Measurements from ENCODE around the gene STAM2. TPM values are rescaled to one million over a fixed set of nuclear protein-coding genes. Genes with fewer than 3 reads are reported as not detected.
"Not testable (repeated sequence)": the region's sequence is repeated elsewhere in the genome, so short reads cannot be mapped to it uniquely, and the experiment has no call there.

The STAM2 gene
- total RNA-seq, 1 experiment from 2014 or later, result 21.0 TPM

DNA sequence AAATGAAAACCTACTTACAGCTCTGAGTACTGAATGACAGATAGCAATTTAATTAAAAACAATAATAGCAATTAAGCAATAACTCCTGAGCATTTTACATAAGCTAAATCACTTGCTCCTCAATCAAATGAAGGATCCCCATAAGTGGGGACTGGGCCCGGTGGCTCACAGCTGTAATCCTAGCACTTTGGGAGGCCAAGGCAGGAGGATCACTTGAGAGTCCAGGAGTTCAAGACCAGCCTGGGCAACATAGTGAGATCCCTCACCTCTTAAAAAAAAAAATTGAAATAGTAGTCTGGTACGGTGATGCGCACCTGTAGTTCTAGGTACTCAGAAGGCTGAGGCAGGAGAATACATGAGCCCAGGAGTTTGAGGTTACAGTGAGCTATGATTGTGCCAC is 13.4 kb downstream of the STAM2 start:
- H3K27ac ChIP-seq (ENCODE audit: low read length), result no peak overlapping the region
- no peak for DNase-seq
- no peaks in the 10 kb centered on the region for H3F3A ChIP-seq (ENCODE audit: low read length, unreplicated experiment)
- H3K4me2 ChIP-seq (ENCODE audit: low read length), result no peak overlapping the region
- H3K4me3 ChIP-seq (ENCODE audit: low read length), result no peak overlapping the region
- no peaks in the 10 kb centered on the region for H3K27me3 ChIP-seq (ENCODE audit: low read length)
- H3K79me2 ChIP-seq (ENCODE audit: low read length), result peaks cover 54% of the 10 kb centered on the region
- no peaks in the 10 kb centered on the region for H3K9me2 ChIP-seq (replicated peaks; ENCODE audit: low read length)
- no peaks in the 10 kb centered on the region for H3K36me3 ChIP-seq (ENCODE audit: low read depth, low read length)
- no peak for TF ChIP-seq EZH2 (IDR thresholded peaks at IDR 0.05; ENCODE audit: low read length, unreplicated experiment)
- TF ChIP-seq EZH2phosphoT487 (IDR thresholded peaks at IDR 0.05; ENCODE audit: borderline replicate concordance, low read length), result no peak
- TF ChIP-seq, protein P1, sequence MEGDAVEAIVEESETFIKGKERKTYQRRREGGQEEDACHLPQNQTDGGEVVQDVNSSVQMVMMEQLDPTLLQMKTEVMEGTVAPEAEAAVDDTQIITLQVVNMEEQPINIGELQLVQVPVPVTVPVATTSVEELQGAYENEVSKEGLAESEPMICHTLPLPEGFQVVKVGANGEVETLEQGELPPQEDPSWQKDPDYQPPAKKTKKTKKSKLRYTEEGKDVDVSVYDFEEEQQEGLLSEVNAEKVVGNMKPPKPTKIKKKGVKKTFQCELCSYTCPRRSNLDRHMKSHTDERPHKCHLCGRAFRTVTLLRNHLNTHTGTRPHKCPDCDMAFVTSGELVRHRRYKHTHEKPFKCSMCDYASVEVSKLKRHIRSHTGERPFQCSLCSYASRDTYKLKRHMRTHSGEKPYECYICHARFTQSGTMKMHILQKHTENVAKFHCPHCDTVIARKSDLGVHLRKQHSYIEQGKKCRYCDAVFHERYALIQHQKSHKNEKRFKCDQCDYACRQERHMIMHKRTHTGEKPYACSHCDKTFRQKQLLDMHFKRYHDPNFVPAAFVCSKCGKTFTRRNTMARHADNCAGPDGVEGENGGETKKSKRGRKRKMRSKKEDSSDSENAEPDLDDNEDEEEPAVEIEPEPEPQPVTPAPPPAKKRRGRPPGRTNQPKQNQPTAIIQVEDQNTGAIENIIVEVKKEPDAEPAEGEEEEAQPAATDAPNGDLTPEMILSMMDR (conservative IDR thresholded peaks at IDR 0.05; ENCODE audit: low read depth, low read length), result no peak
- no peak overlapping the region for H3K9ac ChIP-seq (ENCODE audit: low read length)
- intact Hi-C loops (cut with micrococcal nuclease), result no loop called here
- BruUV-seq (replicated peaks), result no TSS peak
- 0 out of 2 replicates have a peak, but pooled peaks cover 5% of the 10 kb centered on the region for H4K20me1 ChIP-seq (ENCODE audit: low read length)
- no peak for ATAC-seq
- H3K4me1 ChIP-seq (ENCODE audit: insufficient read depth, low read length), result peaks cover 8% of the 10 kb centered on the region; the same call in 1 of the 2 replicates
- CTCF ChIA-PET, result no interaction called here
- no peak overlapping the region for H2AFZ ChIP-seq (ENCODE audit: low read length)
- H3K9me3 ChIP-seq (ENCODE audit: low read length), result no peaks in the 10 kb centered on the region
- POLR2A ChIA-PET (ENCODE audit: unreplicated experiment), result no interaction called here

DNA sequence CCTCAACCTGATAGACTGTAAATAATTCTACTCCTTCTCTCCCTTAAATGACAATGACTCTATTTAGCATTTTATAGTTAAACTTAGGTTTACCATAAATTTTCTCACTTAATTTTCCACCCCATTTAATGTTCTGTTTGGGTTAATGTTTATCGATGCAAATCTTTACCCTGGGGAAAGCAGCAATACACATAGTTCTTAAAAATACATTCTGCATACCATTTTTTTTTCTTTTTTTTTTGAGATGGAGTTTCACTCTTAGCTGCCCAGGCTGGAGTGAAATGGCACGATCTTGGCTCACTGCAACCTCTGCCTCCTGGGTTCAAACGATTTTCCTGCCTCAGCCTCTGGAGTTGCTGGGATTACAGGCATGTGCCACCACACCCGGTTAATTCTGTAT is 14.0 kb downstream of the STAM2 start:
- DNase-seq, result no peak
- Histone ChIP-seq H3K79me2 (ENCODE audit: low read length) (peaks cover 54% of the 10 kb centered on the region), H4K20me1 (ENCODE audit: low read length) (0 out of 2 replicates have a peak, but pooled peaks cover 5% of the 10 kb centered on the region), H3K27me3 (ENCODE audit: low read length) (no peaks in the 10 kb centered on the region), H3K36me3 (ENCODE audit: low read depth, low read length) (no peaks in the 10 kb centered on the region), H3K9me2 (replicated peaks; ENCODE audit: low read length) (no peaks in the 10 kb centered on the region), H3K4me3 (ENCODE audit: low read length) (no peak overlapping the region), H2AFZ (ENCODE audit: low read length) (no peak overlapping the region), H3K9ac (ENCODE audit: low read length) (no peak overlapping the region), H3K4me2 (ENCODE audit: low read length) (no peak overlapping the region), H3F3A (ENCODE audit: low read length, unreplicated experiment) (no peaks in the 10 kb centered on the region), H3K4me1 (ENCODE audit: insufficient read depth, low read length) (peaks cover 2% of the 10 kb centered on the region; the same call in 1 of the 2 replicates), H3K9me3 (ENCODE audit: low read length) (no peaks in the 10 kb centered on the region), H3K27ac (ENCODE audit: low read length) (no peak overlapping the region)
- no peak for TF ChIP-seq EZH2 (IDR thresholded peaks at IDR 0.05; ENCODE audit: low read length, unreplicated experiment)
- TF ChIP-seq, protein P1 (conservative IDR thresholded peaks at IDR 0.05; ENCODE audit: low read depth, low read length), result no peak
- no peak for TF ChIP-seq EZH2phosphoT487 (IDR thresholded peaks at IDR 0.05; ENCODE audit: borderline replicate concordance, low read length)
- intact Hi-C loops (cut with micrococcal nuclease), result no loop called here
- ChIA-PET CTCF (no interaction called here), POLR2A (ENCODE audit: unreplicated experiment) (no interaction called here)
- no TSS peak for BruUV-seq (replicated peaks)
- ATAC-seq, result no peak

DNA sequence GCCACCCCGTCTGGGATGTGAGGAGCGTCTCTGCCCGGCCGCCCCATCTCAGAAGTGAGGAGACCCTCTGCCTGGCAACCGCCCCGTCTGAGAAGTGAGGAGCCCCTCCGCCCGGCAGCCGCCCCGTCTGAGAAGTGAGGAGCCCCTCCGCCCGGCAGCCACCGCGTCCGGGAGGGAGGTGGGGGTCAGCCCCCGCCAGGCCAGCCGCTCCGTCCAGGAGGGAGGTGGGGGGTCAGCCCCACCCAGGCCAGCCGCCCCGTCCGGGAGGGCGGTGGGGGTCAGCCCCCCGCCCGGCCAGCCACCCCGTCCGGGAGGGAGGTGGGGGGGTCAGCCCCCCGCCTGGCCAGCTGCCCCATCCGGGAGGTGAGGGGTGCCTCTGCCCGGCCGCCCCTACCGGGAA is 15.2 kb downstream of the STAM2 start:
- H3K27me3 ChIP-seq (ENCODE audit: low read length); H3K9me3 ChIP-seq (ENCODE audit: low read length); DNase-seq; POLR2A ChIA-PET (ENCODE audit: unreplicated experiment); H3K9ac ChIP-seq (ENCODE audit: low read length); intact Hi-C loops (cut with micrococcal nuclease); H3K27ac ChIP-seq (ENCODE audit: low read length); CTCF ChIA-PET; BruUV-seq (replicated peaks); H3K4me3 ChIP-seq (ENCODE audit: low read length); H3K36me3 ChIP-seq (ENCODE audit: low read depth, low read length); H4K20me1 ChIP-seq (ENCODE audit: low read length); ATAC-seq; H3K9me2 ChIP-seq (replicated peaks; ENCODE audit: low read length); H3K4me1 ChIP-seq (ENCODE audit: insufficient read depth, low read length); H2AFZ ChIP-seq (ENCODE audit: low read length); H3K4me2 ChIP-seq (ENCODE audit: low read length); H3F3A ChIP-seq (ENCODE audit: low read length, unreplicated experiment): not testable (repeated sequence)
- peaks cover 46% of the 10 kb centered on the region for H3K79me2 ChIP-seq (ENCODE audit: low read length)
